DMS 273 (cell line): ENCODE data around the gene ERAS.

Source experiments
- DNase-seq: peaks from one replicate; lab custom pipeline; 2025; ENCODE audit not compliant: unreplicated experiment; lab: John Stamatoyannopoulos, UW

ERAS gene

DNA sequence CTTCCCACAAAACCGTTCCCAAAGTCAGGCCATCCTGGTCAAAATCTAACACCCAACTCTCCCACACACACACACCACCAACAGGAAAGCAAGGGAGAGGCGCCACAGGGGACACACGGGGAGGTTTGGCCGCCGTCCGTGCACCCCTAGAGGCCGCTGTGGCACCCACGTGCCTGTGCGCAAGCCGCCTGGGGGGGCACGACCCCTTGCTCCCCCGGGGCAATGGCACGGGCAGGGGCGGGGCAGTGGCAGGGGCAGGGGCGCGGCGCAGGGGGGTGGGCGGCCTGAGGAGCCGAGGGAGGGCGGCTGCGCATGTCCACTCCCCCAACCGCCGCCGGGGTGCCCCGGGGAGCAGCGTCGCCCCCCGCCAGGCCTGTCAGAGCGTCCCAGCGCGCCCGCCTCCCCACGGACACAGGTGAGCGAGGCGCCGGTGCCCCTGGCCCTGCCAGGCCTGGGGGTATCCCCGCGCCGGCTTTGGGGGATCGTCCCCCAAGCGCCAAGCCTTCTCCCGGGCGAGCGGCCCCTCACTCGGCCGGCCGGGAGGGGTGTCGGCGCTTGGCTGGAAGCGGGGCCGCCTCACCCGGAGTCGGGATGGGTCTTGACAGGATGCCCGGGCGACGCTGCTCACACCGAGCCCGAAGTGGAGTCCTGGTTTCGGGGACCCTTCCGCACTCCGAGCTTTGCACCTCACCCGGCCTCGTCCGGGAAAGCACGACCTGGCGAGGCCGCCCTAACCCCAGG is at the start of gene ERAS:
TSS of gene ERAS (plus strand) at position 379 of the 741 bp plus-strand sequence. CDS start 2,611 bp downstream, outside the sequence.
- no peak for DNase-seq

- no peak for DNase-seq
Observed at GRCh38 chrX:48776818-48777439, 49.4 kb upstream of the ERAS start.

GRCh38 chrX:48779399-48779798 is 46.9 kb upstream of the ERAS start:
- DNase-seq, result no peak

DNA sequence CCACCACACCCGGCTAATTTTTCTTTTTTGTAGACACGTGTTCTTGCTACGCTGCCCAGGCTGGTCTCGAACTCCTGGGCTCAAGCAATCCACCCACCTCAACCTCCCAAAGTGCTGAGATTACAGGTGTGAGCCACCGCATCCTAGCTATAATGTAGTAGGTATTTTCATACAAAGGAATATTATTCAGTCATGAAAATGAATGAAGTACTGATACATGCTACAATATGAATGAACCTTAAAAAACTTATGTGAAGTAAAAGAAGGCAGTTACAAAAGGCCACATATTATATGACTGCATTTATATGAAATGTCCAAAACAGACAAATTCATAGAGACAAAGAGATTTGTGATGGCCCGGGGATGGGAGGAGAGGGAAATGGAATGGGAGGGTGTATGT is 44.6 kb upstream of the ERAS start:
- DNase-seq, result no peak

- no peak for DNase-seq
Observed at GRCh38 chrX:48782216-48782615, 44.1 kb upstream of the ERAS start.

DNA sequence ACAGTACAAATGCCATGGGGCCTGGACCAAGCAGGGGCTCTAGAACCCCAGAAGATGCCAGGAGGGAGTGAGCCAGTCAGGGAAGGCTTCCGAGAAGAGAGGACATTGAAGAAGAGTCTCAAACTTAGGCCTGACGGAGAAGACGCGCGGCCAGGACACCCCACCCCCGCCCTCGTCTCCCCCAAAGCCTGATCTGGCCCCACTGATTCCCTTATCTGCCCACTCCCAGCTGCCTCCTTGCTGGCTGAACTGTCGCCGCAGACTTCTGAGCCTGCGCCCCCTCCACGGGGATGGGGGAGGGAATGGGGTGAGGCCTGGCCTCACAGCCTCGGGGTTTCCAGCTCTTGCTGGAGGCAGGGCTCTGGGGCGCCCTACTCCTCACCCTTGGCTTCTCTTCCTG is 43.5 kb upstream of the ERAS start:
- no peak for DNase-seq

- DNase-seq, result no peak
Observed at GRCh38 chrX:48784726-48785125, 41.6 kb upstream of the ERAS start.

- DNase-seq, result no peak
Observed at GRCh38 chrX:48785186-48785539, 41.1 kb upstream of the ERAS start.

DNA sequence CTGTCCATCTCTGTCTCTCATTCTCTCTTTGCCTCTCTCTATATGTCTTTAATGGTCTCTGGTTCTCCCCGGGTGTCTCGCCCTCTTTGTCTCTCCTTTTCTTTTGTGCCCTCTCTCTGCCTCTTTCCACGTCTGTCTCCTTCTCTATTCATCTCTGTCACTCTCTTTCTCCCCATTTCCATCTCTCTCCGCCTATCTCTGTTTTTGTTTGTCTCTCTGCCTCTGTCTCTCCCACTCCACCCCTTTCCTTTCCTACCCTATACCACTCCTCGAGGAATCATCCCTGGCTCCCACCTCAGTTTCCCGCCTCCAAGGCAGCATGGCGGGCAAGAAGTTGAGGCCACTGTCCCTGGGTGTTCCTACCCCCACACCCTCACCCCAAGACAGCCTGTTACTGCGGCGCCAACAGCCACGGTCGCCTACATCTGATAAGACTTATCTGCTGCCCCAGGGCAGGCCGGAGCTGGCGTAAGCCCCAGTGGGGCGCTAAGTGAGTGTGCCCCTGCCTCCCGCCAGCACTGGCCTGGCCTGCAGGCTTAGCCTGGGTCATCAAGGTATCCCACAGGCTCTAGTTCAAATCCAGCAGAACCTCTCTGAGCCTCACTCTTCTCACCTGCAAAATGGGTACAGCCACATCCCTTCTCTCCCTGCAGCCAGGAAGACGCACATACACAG is 40.6 kb upstream of the ERAS start:
- no peak for DNase-seq

- no peak for DNase-seq
Observed at GRCh38 chrX:48786341-48786800, 39.9 kb upstream of the ERAS start, which contains the start of gene GATA1. TSS of gene GATA1 (plus strand) at chrX:48786590. CDS start at chrX:48791110, 4,520 bp downstream.

DNA sequence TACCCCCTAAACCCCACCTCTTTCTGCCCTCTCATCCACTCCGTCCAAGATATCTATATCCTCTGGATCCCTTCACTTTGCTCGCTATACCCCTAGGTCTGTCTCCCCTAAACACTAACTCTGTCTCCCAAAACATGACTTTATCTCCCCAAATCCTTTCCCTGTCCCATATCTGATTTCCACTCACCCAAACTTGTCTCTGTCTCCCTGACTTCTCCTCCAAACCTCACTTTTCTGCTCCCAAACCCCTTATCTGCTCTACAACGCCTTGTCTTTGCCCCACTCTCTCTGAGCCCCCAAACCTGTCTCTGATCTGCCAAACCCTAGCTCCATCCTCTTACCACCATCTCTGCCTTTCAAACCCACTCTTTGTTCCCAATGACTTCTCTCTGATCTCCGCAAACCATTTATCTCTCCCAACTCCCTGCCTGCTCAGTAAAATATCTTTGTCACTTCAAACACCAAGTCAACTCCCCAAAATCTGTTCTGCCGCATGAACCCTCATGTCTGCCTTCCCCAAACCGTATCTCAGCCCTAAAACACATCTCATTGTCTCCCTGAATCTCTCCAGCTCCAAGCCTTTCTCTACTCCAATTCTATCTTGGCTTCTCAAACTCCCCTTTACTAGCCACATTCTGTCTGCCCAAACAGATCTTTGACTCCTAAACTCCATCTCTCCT is 39.3 kb upstream of the ERAS start:
- no peak for DNase-seq

- DNase-seq, result no peak
Observed at GRCh38 chrX:48787505-48788443, 38.5 kb upstream of the ERAS start.

GRCh38 chrX:48789366-48790220 is 36.7 kb upstream of the ERAS start:
- no peak for DNase-seq

- DNase-seq, result no peak
Observed at GRCh38 chrX:48790477-48790876, 35.8 kb upstream of the ERAS start.

DNA sequence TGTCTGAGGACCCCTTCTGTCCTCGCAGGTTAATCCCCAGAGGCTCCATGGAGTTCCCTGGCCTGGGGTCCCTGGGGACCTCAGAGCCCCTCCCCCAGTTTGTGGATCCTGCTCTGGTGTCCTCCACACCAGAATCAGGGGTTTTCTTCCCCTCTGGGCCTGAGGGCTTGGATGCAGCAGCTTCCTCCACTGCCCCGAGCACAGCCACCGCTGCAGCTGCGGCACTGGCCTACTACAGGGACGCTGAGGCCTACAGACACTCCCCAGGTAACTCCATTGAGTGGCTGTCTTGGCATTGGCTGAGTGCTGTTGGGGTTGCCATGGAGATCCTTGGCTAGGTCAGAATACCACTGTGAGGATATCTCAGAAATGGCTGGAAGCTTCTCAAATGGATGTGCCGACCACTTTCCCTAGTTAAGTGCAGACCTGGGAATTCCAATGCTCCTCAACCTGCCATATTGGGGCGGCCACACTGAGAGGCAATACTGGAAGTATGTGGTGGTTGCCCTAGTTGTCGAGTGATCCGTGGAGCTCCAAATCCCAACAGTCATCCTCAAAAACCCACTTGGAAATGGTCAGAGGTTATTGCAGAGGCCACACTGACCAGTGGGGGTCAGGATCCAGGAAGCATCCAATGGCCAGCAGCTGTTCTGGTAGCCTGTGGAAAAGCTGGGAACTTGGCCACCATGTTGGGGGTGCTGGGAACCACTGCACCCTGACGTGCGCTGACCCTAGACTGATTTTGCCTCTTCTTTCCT is 35.1 kb upstream of the ERAS start:
- no peak for DNase-seq

DNA sequence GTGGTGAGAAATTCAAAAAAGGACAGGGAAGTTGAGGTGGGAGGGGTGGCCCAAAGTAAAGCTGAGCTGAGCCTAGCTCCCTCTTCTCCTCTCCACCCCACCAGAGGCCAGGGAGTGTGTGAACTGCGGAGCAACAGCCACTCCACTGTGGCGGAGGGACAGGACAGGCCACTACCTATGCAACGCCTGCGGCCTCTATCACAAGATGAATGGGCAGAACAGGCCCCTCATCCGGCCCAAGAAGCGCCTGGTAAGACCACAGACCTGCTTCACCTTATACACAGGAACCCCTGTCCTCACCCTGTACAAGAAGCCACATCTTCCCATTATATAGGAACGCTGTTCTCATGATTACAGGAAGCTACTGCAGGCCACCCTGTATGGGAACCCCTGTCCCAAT is 34.1 kb upstream of the ERAS start:
- no peak for DNase-seq

DNA sequence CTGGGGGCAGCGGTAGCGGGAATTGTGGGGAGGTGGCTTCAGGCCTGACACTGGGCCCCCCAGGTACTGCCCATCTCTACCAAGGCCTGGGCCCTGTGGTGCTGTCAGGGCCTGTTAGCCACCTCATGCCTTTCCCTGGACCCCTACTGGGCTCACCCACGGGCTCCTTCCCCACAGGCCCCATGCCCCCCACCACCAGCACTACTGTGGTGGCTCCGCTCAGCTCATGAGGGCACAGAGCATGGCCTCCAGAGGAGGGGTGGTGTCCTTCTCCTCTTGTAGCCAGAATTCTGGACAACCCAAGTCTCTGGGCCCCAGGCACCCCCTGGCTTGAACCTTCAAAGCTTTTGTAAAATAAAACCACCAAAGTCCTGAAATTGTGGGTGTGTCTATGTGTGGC is 32.4 kb upstream of the ERAS start:
- DNase-seq, result no peak

DNA sequence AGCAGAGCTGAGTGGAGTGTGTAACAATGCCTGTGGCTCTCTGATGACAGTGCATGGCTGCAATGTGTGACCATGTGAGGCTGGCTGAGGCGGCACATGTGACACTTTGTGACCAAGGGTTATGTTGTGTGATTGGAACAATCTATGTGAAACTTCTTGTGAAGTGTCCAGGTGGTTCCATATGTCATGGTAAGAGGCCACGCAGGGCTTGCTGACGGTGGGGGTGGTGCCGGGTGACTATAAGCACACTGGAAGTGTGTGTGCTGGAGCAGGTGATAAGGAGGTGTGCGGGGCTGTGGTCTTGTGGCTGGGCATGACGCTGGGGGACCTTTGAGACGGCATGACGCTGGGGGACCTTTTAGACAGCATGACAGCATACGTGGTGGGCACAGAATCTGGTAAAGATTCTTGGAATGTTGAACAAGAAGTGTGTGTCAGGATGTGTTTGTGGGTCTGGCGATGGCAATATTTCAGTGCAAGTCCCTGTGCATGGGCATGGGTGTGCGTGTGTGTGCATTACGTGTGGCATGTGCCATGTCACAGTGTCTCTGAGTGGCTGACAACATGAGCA is 31.9 kb upstream of the ERAS start:
- DNase-seq, result no peak
